Peyer's patch (tissue), 4 donors: ENCODE measurements around the gene SCARB2.

Experiments used
- CTCF ChIP-seq, 6 experiments: fragments of 450-650 bp in 4 of 6; fragments of 200-600 bp in 2 of 6; sonication (generic) in 1 of 6; IDR thresholded peaks; one replicate each; pipeline ENCODE4 v1.5.1; 2017 to 2019; ENCODE audit warnings: antibody characterized with exemption in 6 of 6, mild to moderate bottlenecking in 3 of 6, moderate library complexity in 1 of 6
- POLR2A ChIP-seq, 2 donors: fragments of 450-650 bp; IDR thresholded peaks; one replicate each; pipeline ENCODE4 v1.5.1; 2017; ENCODE audit warnings: antibody characterized with exemption in 2 of 2, mild to moderate bottlenecking in 2 of 2, moderate library complexity in 2 of 2

GRCh38 chr4:76198411-76199237, 15.0 kb downstream of the SCARB2 start:
- no peak for TF ChIP-seq CTCF (IDR thresholded peaks at IDR 0.05)
- TF ChIP-seq POLR2A (IDR thresholded peaks at IDR 0.05) = no peak
